ENCODE results near the gene ACOXL.
A peak's percentile ranks its signal among the peaks of the same experiment; 100 is the strongest.

ACOXL gene

GRCh38 chr2:111011218-111011617 is 278.8 kb downstream of the ACOXL start:
- H3K27ac Mint-ChIP-seq, result no peak overlapping the region
- H3K4me3 Mint-ChIP-seq, result no peak overlapping the region
- intact Hi-C loops (cut with micrococcal nuclease), result no loop called here
- H3K27me3 Mint-ChIP-seq, result no peaks in the 10 kb centered on the region
- no peaks in the 10 kb centered on the region for H3K9me3 Mint-ChIP-seq
- peaks cover 16% of the 10 kb centered on the region for H3K4me1 Mint-ChIP-seq (ENCODE audit: low read depth)
- no peaks in the 10 kb centered on the region for H3K36me3 Mint-ChIP-seq (ENCODE audit: low read depth)

- H3K4me1 Mint-ChIP-seq (ENCODE audit: low read depth), result peaks cover 36% of the 10 kb centered on the region
- H3K4me3 Mint-ChIP-seq, result no peak overlapping the region
- H3K27me3 Mint-ChIP-seq, result no peaks in the 10 kb centered on the region
- H3K36me3 Mint-ChIP-seq (ENCODE audit: low read depth), result no peaks in the 10 kb centered on the region
- intact Hi-C loops (cut with micrococcal nuclease), result no loop called here
- no peak overlapping the region for H3K27ac Mint-ChIP-seq
- no peaks in the 10 kb centered on the region for H3K9me3 Mint-ChIP-seq
Measured at GRCh38 chr2:111015283-111015995, 283.1 kb downstream of the ACOXL start.

GRCh38 chr2:111017034-111017622 is 284.8 kb downstream of the ACOXL start:
- intact Hi-C loops (cut with micrococcal nuclease), result no loop called here
- peaks cover 50% of the 10 kb centered on the region for H3K4me1 Mint-ChIP-seq (ENCODE audit: low read depth)
- no peak overlapping the region for H3K27ac Mint-ChIP-seq
- H3K36me3 Mint-ChIP-seq (ENCODE audit: low read depth), result no peaks in the 10 kb centered on the region
- no peaks in the 10 kb centered on the region for H3K9me3 Mint-ChIP-seq
- no peaks in the 10 kb centered on the region for H3K27me3 Mint-ChIP-seq
- H3K4me3 Mint-ChIP-seq, result no peak overlapping the region

- Mint-ChIP-seq H3K36me3 (ENCODE audit: low read depth) (no peaks in the 10 kb centered on the region), H3K27me3 (no peaks in the 10 kb centered on the region), H3K4me1 (ENCODE audit: low read depth) (peaks cover 58% of the 10 kb centered on the region), H3K27ac (no peak overlapping the region), H3K9me3 (no peaks in the 10 kb centered on the region), H3K4me3 (no peak overlapping the region)
- intact Hi-C loops (cut with micrococcal nuclease), result no loop called here
Measured at GRCh38 chr2:111017909-111018308, 285.5 kb downstream of the ACOXL start.

GRCh38 chr2:111019381-111019780 is 287.0 kb downstream of the ACOXL start:
- no peaks in the 10 kb centered on the region for H3K9me3 Mint-ChIP-seq
- intact Hi-C loops (cut with micrococcal nuclease), result no loop called here

GRCh38 chr2:111022633-111023032 is 290.3 kb downstream of the ACOXL start:
- intact Hi-C loops (cut with micrococcal nuclease), result no loop called here
- H3K36me3 Mint-ChIP-seq (ENCODE audit: low read depth), result no peaks in the 10 kb centered on the region
- no peaks in the 10 kb centered on the region for H3K27me3 Mint-ChIP-seq
- no peaks in the 10 kb centered on the region for H3K9me3 Mint-ChIP-seq
- no peak overlapping the region for H3K4me3 Mint-ChIP-seq
- H3K27ac Mint-ChIP-seq, result no peak overlapping the region
- H3K4me1 Mint-ChIP-seq (ENCODE audit: low read depth), result peaks cover 60% of the 10 kb centered on the region

More at GRCh38 chr2:111019381-111019780, 287.0 kb downstream of the ACOXL start:
- H3K27ac Mint-ChIP-seq, result no peak overlapping the region
- H3K27me3 Mint-ChIP-seq, result no peaks in the 10 kb centered on the region
- no peaks in the 10 kb centered on the region for H3K36me3 Mint-ChIP-seq (ENCODE audit: low read depth)
- H3K4me3 Mint-ChIP-seq, result no peak overlapping the region
- H3K4me1 Mint-ChIP-seq (ENCODE audit: low read depth), result peaks cover 73% of the 10 kb centered on the region

GRCh38 chr2:111024496-111024895 is 292.1 kb downstream of the ACOXL start:
- no peak overlapping the region for H3K4me3 Mint-ChIP-seq
- no peaks in the 10 kb centered on the region for H3K27me3 Mint-ChIP-seq
- intact Hi-C loops (cut with micrococcal nuclease), result no loop called here
- H3K36me3 Mint-ChIP-seq (ENCODE audit: low read depth), result no peaks in the 10 kb centered on the region
- H3K9me3 Mint-ChIP-seq, result no peaks in the 10 kb centered on the region
- H3K4me1 Mint-ChIP-seq (ENCODE audit: low read depth), result peaks cover 52% of the 10 kb centered on the region
- H3K27ac Mint-ChIP-seq, result no peak overlapping the region

GRCh38 chr2:111025288-111025687 is 292.9 kb downstream of the ACOXL start:
- Mint-ChIP-seq H3K4me3 (no peak overlapping the region), H3K9me3 (no peaks in the 10 kb centered on the region), H3K4me1 (ENCODE audit: low read depth) (peaks cover 55% of the 10 kb centered on the region), H3K36me3 (ENCODE audit: low read depth) (no peaks in the 10 kb centered on the region), H3K27me3 (no peaks in the 10 kb centered on the region), H3K27ac (no peak overlapping the region)
- intact Hi-C loops (cut with micrococcal nuclease), result no loop called here

GRCh38 chr2:111028720-111029119 is 296.3 kb downstream of the ACOXL start:
- Mint-ChIP-seq H3K36me3 (ENCODE audit: low read depth) (no peaks in the 10 kb centered on the region), H3K9me3 (no peaks in the 10 kb centered on the region), H3K4me1 (ENCODE audit: low read depth) (peaks cover 57% of the 10 kb centered on the region), H3K27ac (no peak overlapping the region), H3K4me3 (no peak overlapping the region), H3K27me3 (no peaks in the 10 kb centered on the region)
- intact Hi-C loops (cut with micrococcal nuclease), result no loop called here

- Mint-ChIP-seq H3K27me3 (no peaks in the 10 kb centered on the region), H3K9me3 (no peaks in the 10 kb centered on the region), H3K4me3 (no peak overlapping the region), H3K27ac (no peak overlapping the region), H3K36me3 (ENCODE audit: low read depth) (no peaks in the 10 kb centered on the region), H3K4me1 (ENCODE audit: low read depth) (peaks cover 57% of the 10 kb centered on the region)
- intact Hi-C loops (cut with micrococcal nuclease), result no loop called here
Measured at GRCh38 chr2:111029181-111029927, 297.0 kb downstream of the ACOXL start.

- H3K36me3 Mint-ChIP-seq (ENCODE audit: low read depth), result no peaks in the 10 kb centered on the region
- H3K4me3 Mint-ChIP-seq, result no peak overlapping the region
- H3K4me1 Mint-ChIP-seq (ENCODE audit: low read depth), result peaks cover 60% of the 10 kb centered on the region
- no peaks in the 10 kb centered on the region for H3K9me3 Mint-ChIP-seq
- intact Hi-C loops (cut with micrococcal nuclease), result no loop called here
- no peaks in the 10 kb centered on the region for H3K27me3 Mint-ChIP-seq
- no peak overlapping the region for H3K27ac Mint-ChIP-seq
Measured at GRCh38 chr2:111030260-111030891, 298.0 kb downstream of the ACOXL start.

- H3K9me3 Mint-ChIP-seq, result no peaks in the 10 kb centered on the region
- H3K4me1 Mint-ChIP-seq (ENCODE audit: low read depth), result peaks cover 63% of the 10 kb centered on the region
- no peak overlapping the region for H3K27ac Mint-ChIP-seq
- no peaks in the 10 kb centered on the region for H3K27me3 Mint-ChIP-seq
- no peaks in the 10 kb centered on the region for H3K36me3 Mint-ChIP-seq (ENCODE audit: low read depth)
- H3K4me3 Mint-ChIP-seq, result no peak overlapping the region
- intact Hi-C loops (cut with micrococcal nuclease), result no loop called here
Measured at GRCh38 chr2:111030945-111031344, 298.6 kb downstream of the ACOXL start.

GRCh38 chr2:111031546-111032478 is 299.4 kb downstream of the ACOXL start:
- H3K36me3 Mint-ChIP-seq (ENCODE audit: low read depth), result no peaks in the 10 kb centered on the region
- intact Hi-C loops (cut with micrococcal nuclease), result no loop called here
- peaks cover 72% of the 10 kb centered on the region for H3K4me1 Mint-ChIP-seq (ENCODE audit: low read depth)
- H3K9me3 Mint-ChIP-seq, result no peaks in the 10 kb centered on the region
- no peak overlapping the region for H3K4me3 Mint-ChIP-seq
- H3K27me3 Mint-ChIP-seq, result peaks cover 3% of the 10 kb centered on the region
- H3K27ac Mint-ChIP-seq, result peak overlapping the region; percentile 64

Measured in dendritic cell treated with granulocyte-macrophage colony-stimulating factor and Interleukin-4, amounts not matched to agents 40 ng/mL and 50 ng/mL, for 4 days (primary cell).